K562 (cell line): ENCODE results near the gene DIO3. TPM values are rescaled to one million over a fixed set of nuclear protein-coding genes. Genes with fewer than 3 reads are reported as not detected.

Experiments used
- ATAC-seq: fragments of 200-7000 bp; cut with Tn5 transposase; 3 replicates; pipeline ENCODE4 v1.9.1; 2020; ENCODE audit warnings: moderate library complexity
- BruUV-seq: library from RNA; stranded (reverse); fragments of 400-500 nt; replicated peaks from 2 replicates; lab custom pipeline; 2021; lab: Mats Ljungman, UMichigan
- CTCF ChIA-PET: fragments of 300-600 bp; formaldehyde crosslinking; extraction: SDS; loops from one replicate; lab custom pipeline; 2021; ENCODE audit warnings: low intra/inter-chr PET ratio; lab: Yijun Ruan, JAX
- POLR2A ChIA-PET: fragments of 300-600, 350-650 bp; sonication (Branson Sonifier 250); formaldehyde crosslinking; extraction: SDS; loops from one replicate; lab custom pipeline; 2021; ENCODE audit warnings: antibody characterized with exemption, inconsistent platforms; lab: Yijun Ruan, JAX
- DNase-seq, 4 experiments: peaks; one replicate each; pipeline versions ENCODE4 v3.0.0 to v3.0.0-alpha.2; 2011 to 2018; ENCODE audit warnings: low spot score in 3 of 4, mixed read lengths in 3 of 4; ENCODE audit errors: extremely low read depth in 1 of 4
- FAIRE-seq: peaks from 2 replicates; lab custom pipeline; 2011; peaks lifted over from hg19 to GRCh38; lab: Jason Lieb, UNC
- H2AFZ ChIP-seq: 2 replicates; pipeline ENCODE4 v1.6.0; 2011; ENCODE audit warnings: low read depth, low read length, control low read depth, inconsistent platforms
- H3K27ac ChIP-seq: fragments of 200-600 bp; 3 replicates; pipeline ENCODE4 v1.8.0; 2011; ENCODE audit warnings: low read depth, mild to moderate bottlenecking, control low read depth, inconsistent platforms, low read length, moderate library complexity, mixed read lengths; ENCODE audit errors: extremely low read depth
- H3K27me3 ChIP-seq, 2 experiments: fragments of 300-600 bp in 1 of 2; 2 replicates in 1 of 2; 3 replicates in 1 of 2; pipeline versions ENCODE4 v1.6.0 to v1.8.0; 2011; ENCODE audit warnings: inconsistent platforms in 2 of 2, low read length in 2 of 2, mild to moderate bottlenecking in 1 of 2, mixed read lengths in 1 of 2, moderate library complexity in 1 of 2; ENCODE audit not compliant: control insufficient read depth in 2 of 2, insufficient read depth in 2 of 2
- H3K36me3 ChIP-seq: fragments of 300-600 bp; 3 replicates; pipeline ENCODE4 v1.8.0; 2011; ENCODE audit warnings: mild to moderate bottlenecking, low read length, inconsistent platforms; ENCODE audit not compliant: control insufficient read depth, insufficient read depth
- H3K4me1 ChIP-seq, 2 experiments: fragments of 200-600 bp in 1 of 2; replicated peaks in 1 of 2; 2 replicates in 1 of 2; 3 replicates in 1 of 2; pipeline versions ENCODE4 v1.5.1 to v1.8.0; 2011; ENCODE audit warnings: inconsistent platforms in 2 of 2, low read length in 2 of 2, mild to moderate bottlenecking in 1 of 2, mixed read lengths in 1 of 2, moderate library complexity in 1 of 2; ENCODE audit not compliant: control insufficient read depth in 2 of 2, insufficient read depth in 2 of 2
- H3K4me2 ChIP-seq: 2 replicates; pipeline ENCODE4 v1.6.1; 2011; ENCODE audit warnings: low read length, control low read depth, inconsistent platforms, mixed read lengths; ENCODE audit not compliant: insufficient read depth
- H3K4me3 ChIP-seq: fragments of 200-600 bp; sonication (generic), shearing (Covaris generic); 2 replicates; pipeline ENCODE4 v1.5.1; 2016; ENCODE audit warnings: control low read depth, inconsistent platforms
- H3K79me2 ChIP-seq: fragments of 200-600 bp; 3 replicates; pipeline ENCODE4 v1.8.0; 2011; ENCODE audit warnings: low read length, inconsistent platforms; ENCODE audit not compliant: control insufficient read depth, insufficient read depth
- H3K9ac ChIP-seq, 2 experiments: 2 replicates each; pipeline versions ENCODE4 v1.6.0 to v1.6.1; 2011; ENCODE audit warnings: low read depth in 2 of 2, low read length in 2 of 2, control low read depth in 1 of 2, inconsistent platforms in 1 of 2, mild to moderate bottlenecking in 1 of 2, mixed read lengths in 1 of 2; ENCODE audit not compliant: insufficient read depth in 1 of 2
- H3K9me1 ChIP-seq: one replicate; pipeline ENCODE4 v1.6.0; 2011; ENCODE audit warnings: inconsistent platforms, mild to moderate bottlenecking, low read length, moderate library complexity; ENCODE audit not compliant: control insufficient read depth, insufficient read depth
- H3K9me3 ChIP-seq: replicated peaks from 2 replicates; pipeline ENCODE4 v1.5.1; 2011; ENCODE audit warnings: low read depth, low read length, inconsistent platforms; ENCODE audit not compliant: control insufficient read depth, insufficient read depth
- H4K20me1 ChIP-seq: replicated peaks from 2 replicates; pipeline ENCODE4 v1.6.1; 2011; ENCODE audit warnings: low read length, inconsistent platforms, mixed read lengths; ENCODE audit not compliant: control insufficient read depth, insufficient read depth
- CBX8 ChIP-seq: fragments of 200-600 bp; sonication (generic); IDR thresholded peaks from 2 replicates; pipeline ENCODE4 v1.6.1; 2012; ENCODE audit warnings: borderline replicate concordance, mixed run types, low read depth, mild to moderate bottlenecking, moderate library complexity, mixed read lengths, low read length, control low read depth, inconsistent platforms; ENCODE audit not compliant: poor library complexity, severe bottlenecking; ENCODE audit errors: extremely low read depth
- CTBP1 ChIP-seq: fragments of 450-650 bp; IDR thresholded peaks from 2 replicates; pipeline ENCODE4 v1.6.1; 2016; ENCODE audit warnings: borderline replicate concordance
- EWSR1 ChIP-seq: fragments of 450-650 bp; IDR thresholded peaks from 2 replicates; pipeline ENCODE4 v1.6.1; 2018; ENCODE audit warnings: borderline replicate concordance, mild to moderate bottlenecking, low read depth, moderate library complexity; ENCODE audit not compliant: partially characterized antibody
- HDAC2 ChIP-seq: fragments of 450-650 bp; IDR thresholded peaks from 2 replicates; pipeline ENCODE4 v1.6.1; 2016; ENCODE audit warnings: mild to moderate bottlenecking
- KLF16 ChIP-seq: IDR thresholded peaks from 2 replicates; pipeline ENCODE4 v1.6.1; 2016; ENCODE audit warnings: antibody characterized with exemption
- NELFE ChIP-seq: IDR thresholded peaks from 2 replicates; pipeline ENCODE4 v1.6.1; 2011; ENCODE audit warnings: mild to moderate bottlenecking; ENCODE audit not compliant: insufficient read depth, insufficient read length
- NONO ChIP-seq, 2 experiments: fragments of 200-400 bp in 1 of 2; fragments of 450-650 bp in 1 of 2; formaldehyde crosslinking in 1 of 2; IDR thresholded peaks; 2 replicates each; pipeline ENCODE4 v1.6.1; 2017; ENCODE audit warnings: low read depth in 2 of 2, mild to moderate bottlenecking in 2 of 2, moderate library complexity in 2 of 2, low read length in 1 of 2
- PCBP1 ChIP-seq: fragments of 200-400 bp; formaldehyde crosslinking; IDR thresholded peaks from 2 replicates; pipeline ENCODE4 v1.6.1; 2018; ENCODE audit warnings: mild to moderate bottlenecking, low read depth, low read length; ENCODE audit not compliant: poor library complexity, severe bottlenecking
- SIRT6 ChIP-seq: IDR thresholded peaks from one replicate; pipeline ENCODE4 v1.6.1; 2012; ENCODE audit warnings: low read depth, mild to moderate bottlenecking, control low read depth, inconsistent platforms, low read length, moderate library complexity
- SIX5 ChIP-seq, 2 experiments: IDR thresholded peaks; 2 replicates each; pipeline ENCODE4 v1.6.1; 2011; ENCODE audit warnings: low read length in 2 of 2, borderline replicate concordance in 1 of 2, low read depth in 1 of 2, mild to moderate bottlenecking in 1 of 2, moderate library complexity in 1 of 2; ENCODE audit not compliant: insufficient read depth in 1 of 2
- TAF7 ChIP-seq: fragments of 450-650 bp; IDR thresholded peaks from 2 replicates; pipeline ENCODE4 v1.6.1; 2016; ENCODE audit warnings: missing genetic modification characterization, missing compliant biosample characterization
- ZKSCAN1 ChIP-seq: fragments of 150-350 bp; IDR thresholded peaks from 2 replicates; pipeline ENCODE4 v1.6.1; 2016; ENCODE audit warnings: low read depth, low read length
- WGBS: fragments of 100-300 bp; shearing (Covaris generic); methylation state at CpG from one replicate; pipeline ENCODE4 v1.1.6; 2016; ENCODE audit warnings: low coverage, mixed read lengths; ENCODE audit not compliant: insufficient coverage; ENCODE audit errors: missing lambda C conversion rate; 5-methylcytosine and 5-hydroxymethylcytosine counted together
- in situ Hi-C: fragments of 300-500 bp; cut with MboI; formaldehyde crosslinking; loops from 4 replicates; pipeline ENCODE4 v1.15.0; 2018; ENCODE audit warnings: inconsistent platforms, mixed read lengths
- intact Hi-C: fragments of 100-400 bp; cut with micrococcal nuclease; formaldehyde crosslinking; loops from 2 replicates; pipeline ENCODE4 v1.14.2; 2022
- polyA plus RNA-seq, 8 experiments: library from polyadenylated mRNA; depleted of rRNA in 4 of 8; stranded (reverse) in 5 of 8; unstranded in 3 of 8; fragments of >200 nt; fragmentation: Nextera tagmentation in 2 of 8; fragmentation: Illumina TruSeq in 1 of 8; extraction: Ambion mirVana in 2 of 8; extraction: Trizol in 1 of 8; gene quantifications; 2 replicates each; pipeline versions ENCODE4 v1.2.1 to v1.2.3, GENCODE V29; 2011 to 2014; ENCODE audit warnings: inconsistent platforms in 1 of 8, missing spikeins in 1 of 8
- total RNA-seq, 7 experiments: library from RNA; depleted of rRNA in 6 of 7; stranded (reverse); fragments of >200 nt in 6 of 7; fragmentation: Illumina TruSeq in 2 of 7; extraction: Trizol in 2 of 7; gene quantifications; 2 replicates each; pipeline versions ENCODE4 v1.2.1 to v1.2.3, GENCODE V29; 2011 to 2021; ENCODE audit warnings: low replicate concordance in 1 of 7
- TF ChIP-seq, protein P1 (sequence below): fragments of 250-450 bp; sonication (Bioruptor Pico); IDR thresholded peaks from 2 replicates; pipeline ENCODE4 v1.4.0; 2020; ENCODE audit warnings: mild to moderate bottlenecking, moderate library complexity
- TF ChIP-seq, protein P2 (sequence below): fragments of 250-450 bp; sonication (Bioruptor Pico); IDR thresholded peaks from 2 replicates; pipeline ENCODE4 v1.8.0; 2022; ENCODE audit warnings: moderate library complexity, mild to moderate bottlenecking, inconsistent platforms

DIO3 gene
- total and polyA plus RNA-seq, 9 of the 15 experiments (the other 6 are each of a cell fraction or from before 2014, with no cell fraction given): not detected

DNA sequence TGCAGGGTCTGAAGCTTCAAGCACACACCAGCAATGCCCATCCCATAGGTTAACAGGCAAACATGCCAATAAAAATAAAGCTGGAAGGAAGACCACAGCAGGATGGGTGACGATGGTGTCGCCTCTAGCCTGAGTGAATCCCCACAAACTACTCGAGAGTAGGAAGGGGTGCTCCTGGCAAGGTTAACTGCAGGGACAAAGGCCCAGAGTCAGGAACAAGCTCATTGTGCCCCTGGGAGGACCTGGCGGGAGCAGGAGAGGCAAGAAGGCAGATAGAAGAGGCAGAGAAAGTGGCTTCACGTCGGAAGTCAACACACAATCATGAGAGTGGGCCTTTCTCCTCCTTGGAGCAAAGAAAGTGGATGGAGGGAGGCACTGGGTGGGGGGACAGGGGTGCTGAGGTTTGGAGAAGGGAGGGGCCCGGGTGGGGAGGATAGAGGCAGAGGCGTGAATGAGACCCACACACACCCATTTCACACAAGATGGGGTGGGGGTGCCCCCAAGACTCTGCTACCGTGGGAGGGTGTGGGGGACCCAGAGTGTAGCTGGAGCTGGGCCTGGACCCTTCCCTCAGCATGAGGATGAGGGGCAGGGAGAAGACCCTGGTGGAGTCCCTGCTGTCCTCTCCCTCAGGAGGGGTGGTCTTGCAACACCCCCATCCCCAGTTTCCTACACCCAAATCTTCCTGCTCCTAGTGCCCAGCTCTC, 43.1 kb downstream of the DIO3 start:
- FAIRE-seq (no peak), ATAC-seq (no peak), DNase-seq (no peak)
- no TSS peak for BruUV-seq
- CTCF ChIA-PET: no interaction called here
- no peaks in the 10 kb centered on the region for H3K9me1 ChIP-seq
- intact Hi-C loops (no loop called here), in situ Hi-C loops (no loop called here)
- H3K36me3 ChIP-seq: no peaks in the 10 kb centered on the region
- 52% methylated on average over 7 of the region's 9 CpGs for WGBS
- TF ChIP-seq, protein P1, sequence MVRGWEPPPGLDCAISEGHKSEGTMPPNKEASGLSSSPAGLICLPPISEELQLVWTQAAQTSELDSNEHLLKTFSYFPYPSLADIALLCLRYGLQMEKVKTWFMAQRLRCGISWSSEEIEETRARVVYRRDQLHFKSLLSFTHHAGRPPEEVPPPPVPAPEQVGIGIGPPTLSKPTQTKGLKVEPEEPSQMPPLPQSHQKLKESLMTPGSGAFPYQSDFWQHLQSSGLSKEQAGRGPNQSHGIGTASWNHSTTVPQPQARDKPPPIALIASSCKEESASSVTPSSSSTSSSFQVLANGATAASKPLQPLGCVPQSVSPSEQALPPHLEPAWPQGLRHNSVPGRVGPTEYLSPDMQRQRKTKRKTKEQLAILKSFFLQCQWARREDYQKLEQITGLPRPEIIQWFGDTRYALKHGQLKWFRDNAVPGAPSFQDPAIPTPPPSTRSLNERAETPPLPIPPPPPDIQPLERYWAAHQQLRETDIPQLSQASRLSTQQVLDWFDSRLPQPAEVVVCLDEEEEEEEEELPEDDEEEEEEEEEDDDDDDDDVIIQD: no peak
- TF ChIP-seq SIX5 (IDR thresholded peaks at IDR 0.05; ENCODE audit: borderline replicate concordance in 1 of 2, insufficient read depth in 1 of 2, low read depth in 1 of 2, low read length in 2 of 2) (no peak), KLF16 (no peak), SIRT6 (no peak), HDAC2 (no peak), CBX8 (no peak), PCBP1 (no peak), NONO (IDR thresholded peaks at IDR 0.05; ENCODE audit: low read depth in 2 of 2, low read length in 1 of 2) (no peak), ZKSCAN1 (no peak), TAF7 (tag) (no peak), NELFE (no peak), CTBP1 (no peak), EWSR1 (no peak)
- TF ChIP-seq, protein P2, sequence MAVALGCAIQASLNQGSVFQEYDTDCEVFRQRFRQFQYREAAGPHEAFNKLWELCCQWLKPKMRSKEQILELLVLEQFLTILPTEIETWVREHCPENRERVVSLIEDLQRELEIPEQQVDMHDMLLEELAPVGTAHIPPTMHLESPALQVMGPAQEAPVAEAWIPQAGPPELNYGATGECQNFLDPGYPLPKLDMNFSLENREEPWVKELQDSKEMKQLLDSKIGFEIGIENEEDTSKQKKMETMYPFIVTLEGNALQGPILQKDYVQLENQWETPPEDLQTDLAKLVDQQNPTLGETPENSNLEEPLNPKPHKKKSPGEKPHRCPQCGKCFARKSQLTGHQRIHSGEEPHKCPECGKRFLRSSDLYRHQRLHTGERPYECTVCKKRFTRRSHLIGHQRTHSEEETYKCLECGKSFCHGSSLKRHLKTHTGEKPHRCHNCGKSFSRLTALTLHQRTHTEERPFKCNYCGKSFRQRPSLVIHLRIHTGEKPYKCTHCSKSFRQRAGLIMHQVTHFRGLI (CRISPR knock-in tag): no peak
- no peaks in the 10 kb centered on the region for H4K20me1 ChIP-seq
- H3K4me3 ChIP-seq: no peak overlapping the region
- no peaks in the 10 kb centered on the region; a peak in 1 of 5 replicates for H3K27me3 ChIP-seq
- POLR2A ChIA-PET: interaction anchor here (0.7 kb wide), 1 partner anchor 19 kb away, joined by 3 read pairs; no protein-coding TSS in a partner anchor
- H3K4me1 ChIP-seq: peaks cover 0 to 3% of the 10 kb centered on the region in 2 experiments; a peak in 2 of 5 replicates
- no peak overlapping the region for H3K4me2 ChIP-seq
- H2AFZ ChIP-seq: 0 out of 2 replicates have a peak overlapping the region, but pooled peaks have one; percentile 24
- no peak overlapping the region for H3K27ac ChIP-seq
- no peaks in the 10 kb centered on the region for H3K9me3 ChIP-seq
- no peak overlapping the region for H3K9ac ChIP-seq
- no peaks in the 10 kb centered on the region for H3K79me2 ChIP-seq
